Hepatocyte (in vitro differentiated cells): Measurements from ENCODE around the gene CCL4.

Experiments
- EZH2 ChIP-seq: fragments of 200-600 bp; sonication (generic); IDR thresholded peaks from 2 replicates; pipeline ENCODE4 v1.6.1; 2016; ENCODE audit warnings: antibody characterized with exemption, mild to moderate bottlenecking, borderline replicate concordance
- EZH2phosphoT487 ChIP-seq: fragments of 200-600 bp; sonication (generic); IDR thresholded peaks from one replicate; pipeline ENCODE4 v1.6.1; 2018; ENCODE audit warnings: antibody characterized with exemption, mild to moderate bottlenecking, low read depth, moderate library complexity; ENCODE audit not compliant: unreplicated experiment, severe bottlenecking
- TF ChIP-seq, protein P1 (sequence below): fragments of 200-600 bp; sonication (generic); IDR thresholded peaks from 2 replicates; pipeline ENCODE4 v1.5.1; 2016; ENCODE audit warnings: antibody characterized with exemption, mild to moderate bottlenecking; ENCODE audit not compliant: poor library complexity

DNA sequence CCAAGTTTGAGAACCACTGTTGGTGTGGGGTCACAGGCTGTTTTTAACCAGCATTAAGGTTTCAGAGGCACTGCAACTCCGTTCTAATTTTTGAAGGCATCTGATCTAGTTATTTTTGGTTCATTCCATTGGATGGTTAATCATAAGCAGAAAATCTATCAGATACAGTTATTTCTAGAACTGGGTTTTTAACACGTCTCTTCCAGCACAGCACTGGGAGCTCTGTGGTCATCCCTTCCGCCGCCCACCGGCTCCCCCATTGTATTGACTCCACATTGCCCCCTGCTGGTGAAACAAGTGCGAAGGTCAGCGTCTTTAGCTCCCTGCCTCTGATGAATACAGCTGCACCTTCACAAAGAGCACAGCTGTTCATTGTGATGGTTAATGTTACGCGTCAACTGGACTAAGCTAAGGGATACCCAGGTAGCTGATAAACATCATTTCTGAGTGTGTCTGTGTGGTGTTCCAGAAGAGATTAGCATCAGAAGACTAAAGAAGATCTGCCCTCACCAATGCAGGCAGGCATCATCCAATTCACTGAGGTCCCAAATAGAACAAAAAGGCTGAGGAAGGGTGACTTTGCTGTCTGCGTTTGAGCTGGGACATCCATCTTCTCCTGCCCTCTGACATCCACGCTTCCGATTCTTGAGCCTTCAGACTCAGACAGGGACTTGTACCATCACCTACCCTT lies 31.1 kb upstream of the CCL4 start:
- TF ChIP-seq, protein P1, sequence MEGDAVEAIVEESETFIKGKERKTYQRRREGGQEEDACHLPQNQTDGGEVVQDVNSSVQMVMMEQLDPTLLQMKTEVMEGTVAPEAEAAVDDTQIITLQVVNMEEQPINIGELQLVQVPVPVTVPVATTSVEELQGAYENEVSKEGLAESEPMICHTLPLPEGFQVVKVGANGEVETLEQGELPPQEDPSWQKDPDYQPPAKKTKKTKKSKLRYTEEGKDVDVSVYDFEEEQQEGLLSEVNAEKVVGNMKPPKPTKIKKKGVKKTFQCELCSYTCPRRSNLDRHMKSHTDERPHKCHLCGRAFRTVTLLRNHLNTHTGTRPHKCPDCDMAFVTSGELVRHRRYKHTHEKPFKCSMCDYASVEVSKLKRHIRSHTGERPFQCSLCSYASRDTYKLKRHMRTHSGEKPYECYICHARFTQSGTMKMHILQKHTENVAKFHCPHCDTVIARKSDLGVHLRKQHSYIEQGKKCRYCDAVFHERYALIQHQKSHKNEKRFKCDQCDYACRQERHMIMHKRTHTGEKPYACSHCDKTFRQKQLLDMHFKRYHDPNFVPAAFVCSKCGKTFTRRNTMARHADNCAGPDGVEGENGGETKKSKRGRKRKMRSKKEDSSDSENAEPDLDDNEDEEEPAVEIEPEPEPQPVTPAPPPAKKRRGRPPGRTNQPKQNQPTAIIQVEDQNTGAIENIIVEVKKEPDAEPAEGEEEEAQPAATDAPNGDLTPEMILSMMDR = peak; percentile 66
- TF ChIP-seq EZH2phosphoT487 = no peak
- TF ChIP-seq EZH2 = no peak
